A204.1 (cell line): ENCODE data around the gene CRB2.

Experiments
- FAIRE-seq: peaks from 2 replicates; lab custom pipeline; 2012; peaks lifted over from hg19 to GRCh38; lab: Jason Lieb, UNC

The CRB2 gene

DNA sequence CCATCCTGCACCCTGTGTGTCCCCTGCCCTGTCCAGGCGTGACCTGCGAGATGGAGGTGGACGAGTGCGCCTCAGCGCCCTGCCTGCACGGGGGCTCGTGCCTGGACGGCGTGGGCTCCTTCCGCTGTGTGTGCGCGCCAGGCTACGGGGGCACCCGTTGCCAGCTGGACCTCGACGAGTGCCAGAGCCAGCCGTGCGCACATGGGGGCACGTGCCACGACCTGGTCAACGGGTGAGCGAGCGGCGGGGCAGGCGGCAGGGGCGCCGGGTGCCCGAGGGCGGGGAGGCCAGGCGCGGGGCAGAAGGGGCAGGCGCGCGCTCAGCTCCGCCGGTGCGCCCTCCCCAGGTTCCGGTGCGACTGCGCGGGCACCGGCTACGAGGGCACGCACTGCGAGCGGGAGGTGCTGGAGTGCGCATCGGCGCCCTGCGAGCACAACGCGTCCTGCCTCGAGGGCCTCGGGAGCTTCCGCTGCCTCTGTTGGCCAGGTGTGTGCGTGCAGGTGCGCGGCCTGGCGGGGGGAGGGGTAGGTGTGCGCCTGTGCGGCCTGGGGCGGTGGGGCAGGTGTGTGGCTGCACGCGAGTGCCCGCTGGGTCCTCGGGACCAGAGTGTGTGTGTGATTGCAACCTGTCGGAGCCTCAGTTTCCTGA is 10.0 kb downstream of the CRB2 start:
- no peak for FAIRE-seq

DNA sequence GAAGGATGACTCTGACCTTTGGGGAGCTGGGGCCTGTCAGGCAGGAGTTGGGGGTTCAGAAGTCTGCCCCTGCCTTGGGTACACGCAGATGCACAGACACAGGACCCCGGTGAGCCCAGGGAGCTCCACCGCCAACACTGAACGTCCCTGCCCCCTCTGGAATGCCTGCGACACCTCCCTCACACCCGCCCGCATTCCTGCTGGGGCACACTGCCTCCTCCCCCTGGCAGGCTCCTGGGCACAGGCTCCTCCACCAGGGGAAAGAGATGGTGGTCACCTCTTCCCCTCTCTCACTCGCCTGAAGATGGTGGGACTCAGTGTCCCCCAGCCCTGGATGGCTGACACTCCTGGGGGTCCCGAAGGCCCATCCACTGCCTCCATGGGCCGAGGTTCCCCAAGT is 12.0 kb downstream of the CRB2 start:
- no peak for FAIRE-seq

DNA sequence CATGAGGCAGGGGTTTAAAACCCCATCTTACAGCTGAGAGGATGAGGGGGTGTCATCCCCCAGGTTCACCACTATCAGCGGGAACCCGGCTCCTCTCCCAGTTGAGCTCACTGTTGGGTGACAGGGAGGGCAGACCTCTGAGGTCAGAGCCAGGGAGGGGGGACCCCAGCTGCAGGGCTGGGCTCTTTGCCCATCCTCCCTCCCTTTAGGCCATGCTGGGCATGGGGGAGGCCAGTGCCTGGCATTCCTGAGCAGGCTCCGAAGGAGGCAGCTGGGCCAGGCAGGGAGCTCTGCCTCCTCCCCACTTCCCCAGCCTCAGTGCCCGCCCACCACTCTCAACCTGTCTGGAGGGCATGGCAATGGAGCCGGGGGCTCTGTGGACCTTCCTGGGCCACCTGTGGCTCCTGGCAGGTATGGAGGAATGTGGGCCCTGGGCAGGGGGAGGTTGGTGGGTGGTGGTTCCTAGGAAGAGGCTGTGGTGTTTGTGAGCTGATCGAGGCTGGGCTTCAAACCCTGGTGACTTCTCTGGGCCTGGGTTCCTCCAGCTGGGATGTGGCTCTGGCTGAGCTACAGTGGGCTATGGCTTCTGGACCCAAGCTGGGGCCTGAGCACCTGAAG is 12.6 kb downstream of the CRB2 start:
- no peak for FAIRE-seq

DNA sequence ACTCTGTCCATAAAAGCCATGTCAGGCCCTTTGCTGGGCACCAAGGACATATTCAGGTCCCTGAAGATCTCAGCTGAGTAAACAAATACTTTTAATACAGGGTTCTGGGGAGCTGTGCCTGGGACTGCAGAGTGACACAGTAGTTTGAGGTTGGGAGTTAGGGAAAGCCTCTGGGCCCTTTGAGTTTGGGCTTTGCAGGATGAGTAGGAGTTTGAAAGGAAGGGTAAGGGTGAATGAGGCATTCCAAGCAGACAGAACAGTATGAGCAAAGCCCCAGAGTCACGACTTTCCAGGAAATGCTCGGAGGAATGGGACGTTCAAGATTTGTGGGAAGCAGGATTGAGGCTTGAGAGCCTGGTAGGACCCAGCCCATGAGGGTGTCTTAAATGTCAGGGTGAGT is 13.3 kb downstream of the CRB2 start:
- FAIRE-seq = no peak

DNA sequence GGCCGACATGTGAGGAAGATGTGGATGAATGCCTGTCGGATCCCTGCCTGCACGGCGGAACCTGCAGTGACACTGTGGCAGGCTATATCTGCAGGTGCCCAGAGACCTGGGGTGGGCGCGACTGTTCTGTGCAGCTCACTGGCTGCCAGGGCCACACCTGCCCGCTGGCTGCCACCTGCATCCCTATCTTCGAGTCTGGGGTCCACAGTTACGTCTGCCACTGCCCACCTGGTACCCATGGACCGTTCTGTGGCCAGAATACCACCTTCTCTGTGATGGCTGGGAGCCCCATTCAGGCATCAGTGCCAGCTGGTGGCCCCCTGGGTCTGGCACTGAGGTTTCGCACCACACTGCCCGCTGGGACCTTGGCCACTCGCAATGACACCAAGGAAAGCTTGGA is 14.1 kb downstream of the CRB2 start:
- FAIRE-seq = no peak

DNA sequence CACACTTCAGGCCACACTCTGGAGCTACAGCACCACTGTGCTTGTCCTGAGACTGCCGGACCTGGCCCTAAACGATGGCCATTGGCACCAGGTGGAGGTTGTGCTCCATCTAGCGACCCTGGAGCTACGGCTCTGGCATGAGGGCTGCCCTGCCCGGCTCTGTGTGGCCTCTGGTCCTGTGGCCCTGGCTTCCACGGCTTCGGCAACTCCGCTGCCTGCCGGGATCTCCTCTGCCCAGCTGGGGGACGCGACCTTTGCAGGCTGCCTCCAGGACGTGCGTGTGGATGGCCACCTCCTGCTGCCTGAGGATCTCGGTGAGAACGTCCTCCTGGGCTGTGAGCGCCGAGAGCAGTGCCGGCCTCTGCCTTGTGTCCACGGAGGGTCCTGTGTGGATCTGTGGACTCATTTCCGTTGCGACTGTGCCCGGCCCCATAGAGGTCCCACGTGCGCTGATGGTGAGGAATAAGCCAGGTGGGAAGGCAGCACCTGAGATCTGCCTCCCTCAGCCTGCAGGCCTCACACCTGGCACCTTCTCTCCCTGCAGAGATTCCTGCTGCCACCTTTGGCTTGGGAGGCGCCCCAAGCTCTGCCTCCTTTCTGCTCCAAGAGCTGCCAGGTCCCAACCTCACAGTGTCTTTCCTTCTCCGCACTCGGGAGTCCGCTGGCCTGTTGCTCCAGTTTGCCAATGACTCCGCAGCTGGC is 14.7 kb downstream of the CRB2 start:
- FAIRE-seq = no peak

DNA sequence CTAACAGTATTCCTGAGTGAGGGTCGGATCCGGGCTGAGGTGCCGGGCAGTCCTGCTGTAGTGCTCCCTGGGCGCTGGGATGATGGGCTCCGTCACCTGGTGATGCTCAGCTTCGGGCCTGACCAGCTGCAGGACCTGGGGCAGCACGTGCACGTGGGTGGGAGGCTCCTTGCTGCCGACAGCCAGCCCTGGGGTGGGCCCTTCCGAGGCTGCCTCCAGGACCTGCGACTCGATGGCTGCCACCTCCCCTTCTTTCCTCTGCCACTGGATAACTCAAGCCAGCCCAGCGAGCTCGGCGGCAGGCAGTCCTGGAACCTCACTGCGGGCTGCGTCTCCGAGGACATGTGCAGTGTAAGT is 15.2 kb downstream of the CRB2 start:
- no peak for FAIRE-seq

DNA sequence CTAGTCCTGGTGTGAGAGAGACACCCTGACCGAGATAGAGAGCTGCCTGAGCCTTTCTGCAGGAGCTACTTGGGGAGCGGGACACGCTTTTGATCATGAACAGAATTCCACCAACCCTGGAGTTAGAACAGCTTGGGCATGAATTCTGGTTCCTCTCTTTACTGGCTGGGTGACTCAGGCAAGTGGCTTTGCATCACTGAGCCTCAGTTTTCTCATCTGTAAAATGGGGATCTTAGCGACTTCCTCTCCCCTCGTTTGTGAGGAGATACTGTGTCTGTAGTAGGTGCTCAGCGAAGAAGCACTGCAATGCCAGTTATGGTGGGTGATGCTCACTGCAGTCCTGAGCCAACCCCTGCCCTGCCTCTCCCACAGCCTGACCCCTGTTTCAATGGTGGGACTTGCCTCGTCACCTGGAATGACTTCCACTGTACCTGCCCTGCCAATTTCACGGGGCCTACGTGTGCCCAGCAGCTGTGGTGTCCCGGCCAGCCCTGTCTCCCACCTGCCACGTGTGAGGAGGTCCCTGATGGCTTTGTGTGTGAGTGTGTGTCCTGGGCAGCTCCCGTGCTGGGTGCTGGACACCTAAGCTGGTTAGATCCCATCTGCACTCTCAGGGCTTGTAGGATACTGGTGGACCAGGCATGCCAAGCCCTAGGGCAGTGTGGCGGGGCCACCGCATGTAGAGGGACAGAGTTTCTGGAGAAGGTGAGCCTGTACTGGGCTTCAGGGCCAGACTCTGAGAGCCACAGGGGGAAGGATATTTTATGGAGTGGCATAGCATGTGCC is 16.0 kb downstream of the CRB2 start:
- no peak for FAIRE-seq

DNA sequence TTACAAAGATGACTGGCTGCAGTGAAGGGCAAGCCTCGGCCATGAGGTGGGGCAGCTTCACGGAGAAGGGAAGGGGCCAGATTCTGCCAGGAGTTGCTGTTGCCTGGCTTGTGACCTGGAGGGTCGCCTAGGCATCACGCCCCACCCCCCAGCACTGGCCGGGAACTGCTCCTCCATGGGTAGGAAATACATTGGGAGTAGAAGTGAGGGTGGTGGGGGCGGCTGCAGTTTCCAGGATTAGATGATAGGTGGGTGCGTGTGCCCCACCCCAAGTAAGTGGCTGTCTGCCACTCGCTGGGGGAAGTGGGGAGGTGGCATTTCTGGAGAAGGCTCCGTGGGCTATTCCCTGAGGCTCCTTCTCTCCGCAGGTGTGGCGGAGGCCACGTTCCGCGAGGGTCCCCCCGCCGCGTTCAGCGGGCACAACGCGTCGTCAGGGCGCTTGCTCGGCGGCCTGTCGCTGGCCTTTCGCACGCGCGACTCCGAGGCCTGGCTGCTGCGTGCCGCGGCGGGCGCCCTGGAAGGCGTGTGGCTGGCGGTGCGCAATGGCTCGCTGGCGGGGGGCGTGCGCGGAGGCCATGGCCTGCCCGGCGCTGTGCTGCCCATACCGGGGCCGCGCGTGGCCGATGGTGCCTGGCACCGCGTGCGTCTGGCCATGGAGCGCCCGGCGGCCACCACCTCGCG is 16.9 kb downstream of the CRB2 start:
- no peak for FAIRE-seq

DNA sequence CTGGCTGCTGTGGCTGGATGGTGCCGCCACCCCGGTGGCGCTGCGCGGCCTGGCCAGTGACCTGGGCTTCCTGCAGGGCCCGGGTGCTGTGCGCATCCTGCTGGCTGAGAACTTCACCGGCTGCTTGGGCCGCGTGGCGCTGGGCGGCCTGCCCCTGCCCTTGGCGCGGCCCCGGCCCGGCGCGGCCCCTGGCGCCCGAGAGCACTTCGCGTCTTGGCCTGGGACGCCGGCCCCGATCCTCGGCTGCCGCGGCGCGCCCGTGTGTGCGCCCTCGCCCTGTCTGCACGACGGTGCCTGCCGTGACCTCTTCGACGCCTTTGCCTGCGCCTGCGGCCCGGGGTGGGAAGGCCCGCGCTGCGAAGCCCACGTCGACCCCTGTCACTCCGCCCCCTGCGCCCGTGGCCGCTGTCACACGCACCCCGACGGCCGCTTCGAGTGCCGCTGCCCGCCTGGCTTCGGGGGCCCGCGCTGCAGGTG is 17.5 kb downstream of the CRB2 start:
- no peak for FAIRE-seq

DNA sequence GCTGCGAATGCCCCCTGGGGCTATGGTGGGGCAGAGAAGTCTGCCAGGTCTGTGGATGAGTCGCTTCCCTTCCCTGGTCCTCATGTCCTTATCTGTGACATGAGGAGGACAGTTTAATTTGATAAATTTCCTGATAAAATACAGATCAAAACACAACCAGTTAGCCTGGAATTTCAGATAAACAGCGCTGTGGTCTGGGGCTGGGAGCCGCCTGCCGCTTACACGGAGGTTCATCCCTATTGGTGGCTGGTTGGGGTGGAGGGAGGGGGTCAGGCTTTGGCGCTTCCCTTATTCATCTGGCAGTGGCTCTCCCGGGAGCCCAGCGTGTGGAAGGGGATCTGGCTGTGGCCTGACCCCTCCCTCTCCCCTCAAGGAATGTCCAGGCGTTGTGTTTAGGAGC is 17.9 kb downstream of the CRB2 start:
- no peak for FAIRE-seq

DNA sequence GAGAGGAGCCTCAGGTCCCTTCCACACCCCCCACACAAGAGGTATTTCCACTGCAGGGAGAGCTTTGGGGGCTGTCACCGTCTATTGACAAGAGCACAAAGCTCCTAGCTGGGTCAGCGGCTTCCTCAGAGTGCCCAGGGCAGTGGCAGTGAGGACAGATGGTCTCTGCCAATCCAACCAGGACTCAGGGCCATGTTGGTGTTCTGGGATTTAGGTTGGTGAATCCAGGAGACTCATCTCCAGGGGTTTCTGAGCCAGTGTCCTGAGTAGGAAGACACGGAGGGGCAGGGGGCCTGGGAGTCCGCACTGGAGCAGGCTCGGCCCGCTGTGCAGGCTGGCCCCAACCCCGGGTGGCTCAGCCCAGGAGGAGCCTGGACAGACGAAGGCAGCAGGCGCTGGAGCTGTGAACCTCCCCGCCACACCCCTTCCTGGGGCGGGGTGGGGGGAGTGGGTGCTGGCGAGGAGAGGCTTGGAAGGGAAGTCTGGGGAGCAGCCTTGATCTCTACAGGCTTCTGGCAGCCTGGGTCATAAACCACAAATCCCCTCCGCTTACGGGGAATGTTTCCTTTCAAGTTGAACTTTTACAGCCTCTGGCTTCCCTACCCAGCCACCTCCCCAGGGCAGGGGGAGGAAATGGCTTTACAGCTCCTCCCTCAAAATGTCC is 19.6 kb downstream of the CRB2 start:
- FAIRE-seq = no peak

DNA sequence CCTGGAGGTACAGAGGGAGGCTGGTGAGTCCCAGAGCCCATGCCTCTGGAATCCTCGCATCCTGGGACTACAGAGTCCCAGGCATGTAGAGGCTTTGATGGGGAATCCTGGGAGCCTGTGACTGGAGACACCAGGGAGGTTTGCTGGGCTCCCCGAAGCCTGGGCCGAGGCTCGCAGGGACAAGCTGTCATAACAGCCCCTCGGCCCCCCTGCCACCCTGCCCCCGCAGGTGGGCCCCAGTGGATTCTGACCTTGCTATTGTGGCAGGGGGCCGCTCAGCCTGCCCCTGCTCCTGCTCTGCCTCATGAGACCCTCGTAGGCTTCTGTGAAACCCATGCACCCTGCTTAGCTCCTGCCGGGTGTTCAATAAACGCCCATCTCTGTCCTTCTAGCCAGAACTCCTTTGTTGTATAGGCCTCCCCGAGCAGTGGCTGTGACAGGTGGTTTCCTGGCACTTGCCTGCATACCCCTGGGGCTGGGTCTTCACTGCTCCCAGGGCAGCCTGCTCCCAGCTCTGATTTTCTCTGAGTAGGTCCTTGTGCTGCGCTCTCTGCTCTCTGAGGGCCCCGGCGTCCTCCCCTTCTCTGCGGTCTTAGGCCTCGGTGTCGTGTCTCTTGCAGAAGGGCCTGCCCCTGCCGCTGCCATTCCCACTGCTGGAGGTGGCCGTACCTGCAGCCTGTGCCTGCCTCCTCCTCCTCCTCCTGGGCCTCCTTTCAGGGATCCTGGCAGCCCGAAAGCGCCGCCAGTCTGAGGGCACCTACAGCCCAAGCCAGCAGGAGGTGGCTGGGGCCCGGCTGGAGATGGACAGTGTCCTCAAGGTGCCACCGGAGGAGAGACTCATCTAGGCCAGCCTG is 20.4 kb downstream of the CRB2 start:
- FAIRE-seq = no peak

DNA sequence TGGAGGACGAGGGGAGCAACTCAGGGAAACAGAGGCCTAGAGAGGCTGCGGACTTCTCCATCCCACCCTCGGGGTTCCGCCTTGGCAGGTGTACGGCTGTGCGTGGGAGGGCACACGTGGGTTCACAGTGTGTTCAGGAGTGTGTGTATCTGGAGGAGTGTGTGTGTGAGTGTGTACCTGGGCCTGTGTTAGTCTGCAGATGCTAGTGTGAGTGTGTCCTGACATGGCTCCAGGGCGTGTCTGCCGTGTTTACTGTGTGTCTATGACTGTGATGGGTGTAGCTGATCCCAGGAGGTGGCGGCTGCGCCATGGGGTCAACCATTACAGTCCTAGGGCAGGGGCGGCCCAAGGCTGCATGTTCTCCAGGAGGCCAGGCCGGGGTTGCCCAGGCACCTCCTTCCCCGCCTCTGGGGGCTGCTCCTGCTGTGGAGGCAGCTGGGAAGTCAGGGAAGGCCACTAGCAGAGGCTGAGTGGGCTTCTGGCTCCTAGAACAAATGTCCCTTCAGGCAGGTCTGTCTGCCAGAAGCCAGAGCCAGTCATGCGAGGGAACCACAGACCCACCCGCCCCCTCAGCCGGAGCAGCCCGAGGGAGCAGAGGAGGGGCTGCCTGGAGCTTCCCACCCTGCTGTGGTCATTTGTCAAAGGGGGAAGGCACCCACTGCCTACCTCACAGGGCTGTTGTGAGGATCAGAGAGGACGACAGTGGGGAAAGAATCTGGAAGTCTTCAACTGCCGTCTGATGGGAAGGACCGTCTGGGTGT is 21.4 kb downstream of the CRB2 start:
- FAIRE-seq = no peak

DNA sequence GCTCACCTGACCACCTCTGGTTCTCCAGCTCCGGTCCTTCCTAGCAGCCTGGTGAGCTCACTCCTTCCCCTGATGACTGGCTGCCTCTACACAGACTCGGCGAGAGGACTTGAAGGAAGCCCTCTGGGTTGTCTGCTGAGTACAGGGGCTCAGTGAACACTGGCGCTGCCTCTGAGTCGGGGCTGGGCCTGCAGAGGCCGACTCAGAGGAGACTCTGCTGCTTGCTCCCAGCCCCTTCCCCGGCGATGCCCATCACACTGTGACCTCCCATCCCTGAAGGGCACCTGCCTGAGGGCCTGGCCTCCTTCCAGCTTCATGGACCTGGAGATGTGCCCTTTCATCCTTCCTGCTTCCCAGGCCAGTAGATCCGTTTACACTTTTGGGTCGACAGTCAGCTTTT is 22.0 kb downstream of the CRB2 start:
- no peak for FAIRE-seq

DNA sequence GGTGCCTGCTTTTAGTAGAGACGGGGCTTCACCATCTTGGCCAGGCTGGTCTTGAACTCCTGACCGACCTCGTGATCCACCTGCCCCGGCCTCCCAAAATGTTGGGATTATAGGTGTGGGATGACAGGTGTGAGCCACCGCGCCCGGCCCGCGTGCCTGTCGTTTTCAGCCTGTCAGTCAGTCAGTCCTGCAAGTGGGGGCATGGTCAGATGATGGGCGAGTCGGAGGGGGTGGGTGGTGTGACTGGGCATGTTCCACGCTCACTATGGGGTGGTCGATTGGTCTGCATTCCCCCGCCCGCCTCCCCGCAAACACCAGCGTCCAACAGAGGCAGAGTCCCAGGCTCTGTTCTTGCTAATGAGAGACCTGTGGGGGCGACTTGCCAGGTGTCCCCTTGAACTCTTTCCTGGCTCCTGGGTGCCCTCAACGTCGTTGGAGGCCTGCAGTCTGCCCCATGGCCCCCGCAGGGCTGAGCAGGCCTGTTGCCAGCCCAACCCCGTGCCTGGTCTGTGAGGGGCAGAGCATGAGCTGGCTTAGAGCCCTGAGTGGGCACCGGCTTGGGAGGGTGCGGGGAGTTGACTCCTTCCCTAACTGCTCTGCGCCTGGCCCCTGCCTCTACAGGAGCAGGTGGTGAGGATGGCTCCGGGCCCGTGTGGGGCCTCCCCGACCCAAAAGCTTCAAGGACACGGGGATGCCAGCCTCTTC is 23.1 kb downstream of the CRB2 start:
- no peak for FAIRE-seq

DNA sequence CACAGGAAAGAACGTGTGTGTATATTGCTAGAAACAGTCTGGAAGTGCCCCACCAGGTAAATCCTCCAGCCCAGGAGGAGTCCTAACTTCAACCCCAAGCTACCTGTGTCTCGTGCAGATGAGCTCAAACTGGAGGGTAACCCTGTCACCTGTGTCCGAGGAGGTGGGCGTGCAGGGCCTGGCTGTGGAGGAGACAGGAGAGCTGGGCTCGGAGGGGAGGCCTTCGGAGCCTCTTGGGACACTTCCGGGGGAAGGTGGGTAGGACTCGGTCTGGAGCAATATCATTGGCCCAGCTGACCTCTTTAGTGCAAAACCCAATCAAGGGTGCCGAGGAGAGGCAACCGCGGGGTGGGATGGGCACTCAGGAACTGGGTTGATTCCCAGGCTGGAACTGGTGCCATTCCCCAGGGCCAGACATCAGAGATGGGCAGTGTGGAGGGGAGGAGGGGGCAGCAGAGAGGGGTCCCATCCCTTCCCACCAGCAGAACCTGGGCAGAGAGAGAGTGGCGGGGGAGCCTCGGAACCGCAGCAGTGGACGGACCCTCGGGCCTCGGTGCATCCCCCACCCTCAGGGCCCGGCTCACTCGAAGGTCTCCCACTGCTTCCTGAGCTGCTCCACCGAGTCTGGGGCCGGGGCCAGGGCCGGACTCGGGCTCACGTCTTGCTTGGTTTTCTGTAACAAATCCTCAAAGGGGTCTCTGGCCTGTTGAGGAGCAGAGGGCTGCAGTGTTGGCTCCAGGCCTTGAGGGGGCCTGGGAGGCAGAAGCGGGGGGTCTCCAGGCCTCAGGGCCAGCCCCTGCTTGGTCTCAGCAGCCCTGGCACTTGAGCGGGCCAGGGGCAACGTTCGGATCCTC is 25.1 kb downstream of the CRB2 start:
- no peak for FAIRE-seq
